Thoracic aorta (tissue), 2 donors: Measurements from ENCODE around the gene NOS3. TPM values are rescaled to one million over a fixed set of nuclear protein-coding genes. Genes with fewer than 3 reads are reported as not detected.

Experiments used
- ATAC-seq: fragments of 150-250 bp; one replicate; pipeline ENCODE4 v1.8.0; 2017; ENCODE audit warnings: low read depth; ENCODE audit not compliant: insufficient number of reproducible peaks, low FRiP score
- DNase-seq: peaks from one replicate; pipeline ENCODE4 v3.0.0-alpha.2; 2020; ENCODE audit warnings: low spot score
- H3K27ac ChIP-seq, 2 donors: fragments of 200-600 bp; sonication (generic); 1 replicate in 1 of 2; 2 replicates in 1 of 2; pipeline ENCODE4 v1.5.1; 2016; ENCODE audit warnings: mild to moderate bottlenecking in 2 of 2, moderate library complexity in 2 of 2
- H3K27me3 ChIP-seq: fragments of 200-600 bp; sonication (generic); replicated peaks from 2 replicates; pipeline ENCODE4 v1.6.0; 2016; ENCODE audit warnings: mild to moderate bottlenecking; ENCODE audit not compliant: insufficient read depth
- H3K36me3 ChIP-seq: fragments of 200-600 bp; sonication (generic); one replicate; pipeline ENCODE4 v1.5.1; 2016
- H3K4me1 ChIP-seq, 2 donors: fragments of 200-600 bp; sonication (generic); 1 replicate in 1 of 2; 2 replicates in 1 of 2; pipeline versions ENCODE4 v1.5.1 to v1.6.0; 2016; ENCODE audit warnings: low read depth in 2 of 2, mild to moderate bottlenecking in 1 of 2; ENCODE audit not compliant: control insufficient read depth in 1 of 2
- H3K4me3 ChIP-seq: fragments of 200-600 bp; sonication (generic); 2 replicates; pipeline ENCODE4 v1.5.1; 2016; ENCODE audit warnings: mild to moderate bottlenecking
- H3K9me3 ChIP-seq: fragments of 200-600 bp; sonication (generic); 2 replicates; pipeline ENCODE4 v1.5.1; 2016
- total RNA-seq, 2 donors: library from RNA; depleted of rRNA; stranded (reverse); fragments of >200 nt; gene quantifications; one replicate each; pipeline versions ENCODE4 v1.1.0 to v1.2.3, GENCODE V29; 2016
- TF ChIP-seq, protein P1 (sequence below): fragments of 200-600 bp; sonication (generic); IDR thresholded peaks from one replicate; pipeline ENCODE4 v1.5.1; 2019; ENCODE audit warnings: antibody characterized with exemption

The NOS3 gene
- total RNA-seq, 2 donors from 2014 or later, result 8.4 to 18.6 TPM

- DNase-seq (no peak), ATAC-seq (no peak)
- TF ChIP-seq, protein P1, sequence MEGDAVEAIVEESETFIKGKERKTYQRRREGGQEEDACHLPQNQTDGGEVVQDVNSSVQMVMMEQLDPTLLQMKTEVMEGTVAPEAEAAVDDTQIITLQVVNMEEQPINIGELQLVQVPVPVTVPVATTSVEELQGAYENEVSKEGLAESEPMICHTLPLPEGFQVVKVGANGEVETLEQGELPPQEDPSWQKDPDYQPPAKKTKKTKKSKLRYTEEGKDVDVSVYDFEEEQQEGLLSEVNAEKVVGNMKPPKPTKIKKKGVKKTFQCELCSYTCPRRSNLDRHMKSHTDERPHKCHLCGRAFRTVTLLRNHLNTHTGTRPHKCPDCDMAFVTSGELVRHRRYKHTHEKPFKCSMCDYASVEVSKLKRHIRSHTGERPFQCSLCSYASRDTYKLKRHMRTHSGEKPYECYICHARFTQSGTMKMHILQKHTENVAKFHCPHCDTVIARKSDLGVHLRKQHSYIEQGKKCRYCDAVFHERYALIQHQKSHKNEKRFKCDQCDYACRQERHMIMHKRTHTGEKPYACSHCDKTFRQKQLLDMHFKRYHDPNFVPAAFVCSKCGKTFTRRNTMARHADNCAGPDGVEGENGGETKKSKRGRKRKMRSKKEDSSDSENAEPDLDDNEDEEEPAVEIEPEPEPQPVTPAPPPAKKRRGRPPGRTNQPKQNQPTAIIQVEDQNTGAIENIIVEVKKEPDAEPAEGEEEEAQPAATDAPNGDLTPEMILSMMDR, result no peak
- H3K27me3 ChIP-seq, result no peaks in the 10 kb centered on the region
- H3K27ac ChIP-seq, result no peak overlapping the region
- no peak overlapping the region for H3K4me3 ChIP-seq
- no peaks in the 10 kb centered on the region for H3K9me3 ChIP-seq
- no peaks in the 10 kb centered on the region for H3K4me1 ChIP-seq
- no peaks in the 10 kb centered on the region for H3K36me3 ChIP-seq
Observed at GRCh38 chr7:150946421-150947240, 44.2 kb upstream of the NOS3 start.

DNA sequence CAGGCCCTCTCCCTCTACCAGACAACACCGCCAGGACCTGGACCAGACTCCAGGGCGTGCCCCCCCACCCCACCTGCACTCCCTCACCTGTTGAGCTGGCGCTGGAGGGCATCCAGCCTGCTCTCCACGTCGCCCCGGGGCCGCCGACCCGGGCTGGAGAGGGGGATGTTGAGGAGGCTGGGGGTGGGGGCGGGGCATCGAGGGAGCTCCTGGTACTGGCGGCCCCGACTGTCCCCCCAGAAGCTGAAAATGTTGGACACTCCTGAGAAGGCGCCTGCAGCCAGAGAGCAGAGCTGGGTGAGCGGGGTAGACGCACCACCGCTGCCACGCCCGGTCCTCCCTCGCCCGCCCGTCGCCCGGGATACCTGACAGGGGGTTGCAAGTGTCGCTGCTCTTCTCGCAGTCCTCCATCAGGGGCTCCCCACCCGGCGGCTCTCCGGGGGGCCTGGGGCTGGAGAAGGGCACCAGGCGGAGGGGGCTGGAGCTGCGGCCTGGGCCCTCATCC is 43.5 kb upstream of the NOS3 start:
- Histone ChIP-seq H3K4me1 (no peaks in the 10 kb centered on the region), H3K36me3 (no peaks in the 10 kb centered on the region), H3K4me3 (no peak overlapping the region), H3K27ac (no peak overlapping the region), H3K9me3 (no peaks in the 10 kb centered on the region), H3K27me3 (no peaks in the 10 kb centered on the region)
- TF ChIP-seq, protein P1, result no peak
- DNase-seq (no peak), ATAC-seq (no peak)

DNA sequence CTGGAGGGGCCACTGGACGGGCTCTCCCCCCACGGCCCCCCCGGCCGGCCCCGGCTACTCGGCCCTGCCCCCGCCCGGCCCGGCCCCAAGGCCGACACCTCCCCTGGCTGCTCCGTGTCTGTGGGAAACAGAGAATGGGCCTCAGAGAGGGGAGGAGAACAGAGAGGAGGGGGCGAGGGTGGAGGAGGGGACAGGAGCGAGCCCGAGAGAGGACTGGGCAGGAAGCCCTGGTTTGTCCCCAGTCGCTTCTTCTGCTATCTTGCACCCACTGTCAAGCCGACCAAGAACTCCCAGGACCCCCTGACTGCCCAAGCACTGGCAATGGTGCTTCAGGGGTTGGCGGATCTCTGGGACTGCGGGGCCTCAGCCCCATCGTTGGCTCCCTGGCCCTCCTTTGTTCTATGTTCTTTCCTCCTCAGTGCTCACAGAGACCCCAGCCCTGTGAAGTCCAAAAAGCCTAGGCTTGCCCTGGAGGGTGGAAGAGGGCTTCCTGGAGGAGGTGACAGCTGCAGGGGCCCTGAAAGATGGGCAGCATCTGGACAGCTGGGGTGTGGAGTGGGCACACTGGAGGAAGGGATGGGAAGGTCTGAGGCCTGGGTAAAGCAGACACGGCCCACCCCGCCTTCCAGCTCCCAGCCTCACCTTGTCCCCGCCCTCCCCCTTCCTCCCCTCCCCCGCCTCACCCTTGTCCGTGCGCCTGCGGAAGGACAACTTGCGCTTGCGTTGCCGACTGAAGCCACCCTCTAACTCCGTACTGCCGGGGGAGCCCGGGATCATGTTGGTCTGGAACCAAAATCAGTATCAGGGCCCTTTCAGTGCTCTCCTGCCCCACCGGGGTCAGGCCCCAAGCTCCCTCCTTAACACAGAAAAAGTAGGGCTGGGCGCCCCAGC is 42.8 kb upstream of the NOS3 start:
- Histone ChIP-seq H3K27ac (no peak overlapping the region), H3K4me3 (no peak overlapping the region), H3K4me1 (no peaks in the 10 kb centered on the region), H3K9me3 (no peaks in the 10 kb centered on the region), H3K36me3 (no peaks in the 10 kb centered on the region), H3K27me3 (no peaks in the 10 kb centered on the region)
- TF ChIP-seq, protein P1, result no peak
- DNase-seq (no peak), ATAC-seq (no peak)

DNA sequence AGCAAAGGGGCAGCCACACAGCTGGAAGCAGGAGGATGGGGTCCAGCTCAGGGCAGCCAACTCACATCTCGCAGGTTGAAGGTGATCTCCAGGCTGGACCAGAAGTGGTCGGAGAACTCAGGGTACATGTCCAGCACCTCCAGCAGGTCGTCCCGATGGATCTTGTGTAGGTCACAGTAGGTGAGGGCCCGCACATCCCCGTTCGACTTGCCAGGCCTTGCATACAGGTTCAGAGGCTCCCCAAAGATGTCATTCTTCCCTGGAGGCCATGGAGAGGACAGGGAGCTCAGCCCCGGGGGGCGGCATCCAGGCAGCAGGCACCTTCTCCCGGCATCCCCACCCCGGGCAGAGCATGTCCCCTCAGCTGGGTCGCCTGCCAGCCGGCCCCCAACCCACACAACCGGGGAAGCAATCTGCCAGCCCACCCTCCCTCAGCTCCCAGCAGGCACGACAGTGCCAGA is 42.0 kb upstream of the NOS3 start:
- Histone ChIP-seq H3K27me3 (no peaks in the 10 kb centered on the region), H3K27ac (no peak overlapping the region), H3K36me3 (no peaks in the 10 kb centered on the region), H3K4me3 (no peak overlapping the region), H3K9me3 (no peaks in the 10 kb centered on the region), H3K4me1 (no peaks in the 10 kb centered on the region)
- ATAC-seq, result no peak
- no peak for DNase-seq
- TF ChIP-seq, protein P1, result no peak

- no peak for ATAC-seq
- TF ChIP-seq, protein P1, result no peak
- no peaks in the 10 kb centered on the region for H3K9me3 ChIP-seq
- H3K27me3 ChIP-seq, result no peaks in the 10 kb centered on the region
- no peaks in the 10 kb centered on the region for H3K36me3 ChIP-seq
- DNase-seq, result no peak
- H3K4me3 ChIP-seq, result no peak overlapping the region
- H3K27ac ChIP-seq, result no peak overlapping the region
- H3K4me1 ChIP-seq, result peaks cover 0 to under 1% of the 10 kb centered on the region in 2 donors
Observed at GRCh38 chr7:150949564-150949963, 41.3 kb upstream of the NOS3 start.
